ENCODE measurements around the gene STING1.

STING1 gene

DNA sequence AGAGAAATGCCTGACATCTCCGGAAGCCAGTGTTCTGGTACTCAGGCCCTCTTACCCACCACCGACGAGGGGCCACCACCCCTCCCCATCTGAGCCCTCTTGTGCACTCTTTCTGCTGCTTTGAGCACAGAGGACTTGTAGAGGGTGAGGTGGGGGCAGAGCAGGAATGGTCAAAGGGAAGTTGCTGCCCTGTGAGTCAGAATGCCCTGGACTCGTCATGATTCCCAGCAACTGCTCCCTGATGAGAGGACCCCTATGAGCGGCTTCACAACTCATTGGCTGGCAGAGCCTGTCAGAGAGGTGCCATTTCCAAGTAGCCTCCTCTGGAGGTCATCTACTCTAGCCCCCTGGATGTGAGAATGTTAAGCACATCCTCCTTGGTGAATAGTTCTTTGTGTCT is 20.9 kb downstream of the STING1 start:
- no peaks in the 10 kb centered on the region for H3K9me3 ChIP-seq
- H3K27ac ChIP-seq: no peak overlapping the region
- peaks cover 15% of the 10 kb centered on the region for H3K4me1 ChIP-seq
- H3K27me3 ChIP-seq: no peaks in the 10 kb centered on the region
- TF ChIP-seq Cebpa-rat (IDR thresholded peaks at IDR 0.05): no peak
- H3K4me3 ChIP-seq: no peak overlapping the region
- no peak overlapping the region for H3K9ac ChIP-seq
- H3K36me3 ChIP-seq: no peaks in the 10 kb centered on the region
- no peak overlapping the region for H3K4me2 ChIP-seq
- no peaks in the 10 kb centered on the region for H4K20me1 ChIP-seq

DNA sequence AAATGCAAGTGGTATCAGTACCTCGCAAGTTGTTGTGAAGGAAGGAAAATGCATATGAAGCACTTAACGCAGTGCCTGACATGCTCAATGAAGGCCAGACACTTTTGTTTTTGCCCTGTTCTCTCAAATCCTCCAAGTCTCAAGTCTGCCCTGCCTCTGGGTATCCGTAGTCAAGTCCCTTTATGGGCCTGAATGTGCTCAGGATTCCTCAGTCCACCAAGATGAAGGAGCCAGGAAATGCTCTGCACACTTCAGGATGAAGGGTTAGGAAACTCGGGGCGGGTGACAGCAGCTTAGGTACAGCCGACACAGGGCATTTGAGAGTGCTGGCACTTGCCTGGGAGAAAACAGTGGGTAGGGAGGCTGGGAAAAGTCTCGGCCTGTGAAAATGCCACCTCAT is 21.4 kb downstream of the STING1 start:
- Histone ChIP-seq H4K20me1 (no peaks in the 10 kb centered on the region), H3K36me3 (no peaks in the 10 kb centered on the region), H3K27ac (no peak overlapping the region), H3K4me1 (peaks cover 15% of the 10 kb centered on the region), H3K9ac (no peak overlapping the region), H3K4me3 (no peak overlapping the region), H3K27me3 (no peaks in the 10 kb centered on the region), H3K9me3 (no peaks in the 10 kb centered on the region), H3K4me2 (no peak overlapping the region)
- TF ChIP-seq Cebpa-rat (IDR thresholded peaks at IDR 0.05): no peak

DNA sequence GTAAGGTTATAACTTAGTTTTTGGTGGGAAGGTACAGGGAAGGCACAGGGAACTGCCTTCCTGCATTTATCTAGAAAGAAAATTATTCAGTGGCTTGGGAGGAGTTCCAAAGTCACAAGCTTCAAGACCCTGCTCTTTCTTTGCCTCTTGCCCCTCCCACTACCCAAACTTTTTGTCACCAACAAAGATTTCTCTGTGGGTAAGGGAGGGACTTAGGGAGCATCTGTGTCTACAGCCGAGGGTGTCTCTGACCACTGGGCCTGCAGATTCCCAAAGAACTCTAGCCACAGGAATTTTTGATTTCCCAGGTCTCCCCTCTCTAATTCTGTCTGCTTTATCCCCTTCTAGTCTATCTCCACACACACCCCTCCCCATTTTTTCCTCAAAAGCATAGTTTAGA is 22.1 kb downstream of the STING1 start:
- H4K20me1 ChIP-seq: no peaks in the 10 kb centered on the region
- H3K4me2 ChIP-seq: no peak overlapping the region
- H3K9ac ChIP-seq: no peak overlapping the region
- H3K4me3 ChIP-seq: no peak overlapping the region
- no peaks in the 10 kb centered on the region for H3K9me3 ChIP-seq
- H3K27me3 ChIP-seq: no peaks in the 10 kb centered on the region
- no peaks in the 10 kb centered on the region for H3K36me3 ChIP-seq
- H3K4me1 ChIP-seq: peaks cover 15% of the 10 kb centered on the region
- TF ChIP-seq Cebpa-rat (IDR thresholded peaks at IDR 0.05): no peak
- no peak overlapping the region for H3K27ac ChIP-seq

DNA sequence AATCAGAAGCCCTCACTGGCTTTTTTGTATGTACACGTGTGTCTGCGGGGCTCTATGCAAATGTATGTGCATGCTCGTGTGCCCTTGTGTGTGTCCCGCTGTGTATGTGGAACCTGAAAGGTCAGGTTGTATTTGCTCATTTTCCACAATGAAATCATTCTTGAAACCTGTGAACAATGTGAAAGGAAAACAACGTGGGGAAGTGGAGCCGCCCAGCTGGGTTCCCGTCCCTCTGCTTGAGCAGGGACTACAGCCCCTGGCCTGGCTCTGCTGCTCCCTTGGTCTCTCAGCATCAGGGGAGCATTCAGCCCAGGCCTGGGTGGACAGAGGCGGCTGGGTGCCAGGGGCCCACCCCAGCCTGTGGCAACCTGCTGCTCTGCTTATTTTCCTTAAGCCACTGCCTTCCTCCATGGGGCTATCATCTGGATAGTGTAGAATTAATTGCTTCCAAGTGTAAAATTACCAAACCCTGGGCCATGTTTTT is 23.1 kb downstream of the STING1 start:
- Histone ChIP-seq H3K4me1 (peaks cover 18% of the 10 kb centered on the region), H4K20me1 (no peaks in the 10 kb centered on the region), H3K9ac (no peak overlapping the region), H3K36me3 (no peaks in the 10 kb centered on the region), H3K4me2 (peak overlapping the region; percentile 43; the same call in 1 of the 2 replicates), H3K4me3 (no peak overlapping the region), H3K27ac (0 out of 2 replicates have a peak overlapping the region, but pooled peaks have one; percentile 5), H3K9me3 (no peaks in the 10 kb centered on the region), H3K27me3 (no peaks in the 10 kb centered on the region)
- no peak for TF ChIP-seq Cebpa-rat (IDR thresholded peaks at IDR 0.05)

DNA sequence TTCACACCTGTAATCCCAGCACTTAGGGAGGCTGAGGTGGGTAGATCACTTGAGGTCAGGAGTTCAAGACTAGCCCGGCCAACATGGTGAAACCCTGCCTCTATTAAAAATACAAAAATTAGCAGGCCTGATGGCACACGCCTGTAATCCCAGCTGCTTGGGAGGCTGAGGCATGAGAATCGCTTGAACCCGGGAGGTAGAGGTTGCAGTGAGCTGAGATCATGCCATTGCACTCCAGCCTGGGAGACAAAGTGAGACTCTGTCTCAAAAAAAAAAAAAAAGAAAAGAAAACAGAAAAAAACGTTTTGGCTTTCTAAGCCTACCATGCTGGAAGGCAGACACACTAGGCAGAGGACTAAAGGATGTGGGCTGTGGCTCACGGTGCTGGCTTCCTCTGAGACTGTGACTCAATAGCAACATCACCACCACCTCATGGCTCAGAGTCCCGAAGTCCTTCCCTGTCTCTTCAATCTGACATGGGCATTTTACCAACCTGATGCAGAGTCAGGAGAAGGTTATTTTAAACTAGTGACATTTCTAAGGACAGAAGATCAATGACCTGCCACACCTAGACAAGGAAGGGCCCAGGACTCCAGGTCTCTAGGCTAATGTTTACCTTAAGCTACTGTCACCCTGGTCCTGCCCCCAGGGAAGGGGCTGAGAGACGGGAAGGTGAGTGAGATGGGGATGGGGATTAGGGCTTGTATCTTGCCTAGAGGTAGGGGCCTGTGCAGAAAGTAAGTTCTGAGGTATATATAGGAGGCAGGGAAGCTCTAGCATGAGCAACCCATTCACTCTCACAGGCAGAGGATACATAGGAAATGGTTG is 23.8 kb downstream of the STING1 start:
- peak overlapping the region; percentile 43 for H3K4me2 ChIP-seq
- H3K4me1 ChIP-seq: peaks cover 25% of the 10 kb centered on the region
- no peaks in the 10 kb centered on the region for H3K9me3 ChIP-seq
- no peak for TF ChIP-seq Cebpa-rat (IDR thresholded peaks at IDR 0.05)
- H3K36me3 ChIP-seq: no peaks in the 10 kb centered on the region
- no peaks in the 10 kb centered on the region for H3K27me3 ChIP-seq
- no peaks in the 10 kb centered on the region for H4K20me1 ChIP-seq
- no peak overlapping the region for H3K9ac ChIP-seq
- H3K4me3 ChIP-seq: no peak overlapping the region
- H3K27ac ChIP-seq: no peak overlapping the region

DNA sequence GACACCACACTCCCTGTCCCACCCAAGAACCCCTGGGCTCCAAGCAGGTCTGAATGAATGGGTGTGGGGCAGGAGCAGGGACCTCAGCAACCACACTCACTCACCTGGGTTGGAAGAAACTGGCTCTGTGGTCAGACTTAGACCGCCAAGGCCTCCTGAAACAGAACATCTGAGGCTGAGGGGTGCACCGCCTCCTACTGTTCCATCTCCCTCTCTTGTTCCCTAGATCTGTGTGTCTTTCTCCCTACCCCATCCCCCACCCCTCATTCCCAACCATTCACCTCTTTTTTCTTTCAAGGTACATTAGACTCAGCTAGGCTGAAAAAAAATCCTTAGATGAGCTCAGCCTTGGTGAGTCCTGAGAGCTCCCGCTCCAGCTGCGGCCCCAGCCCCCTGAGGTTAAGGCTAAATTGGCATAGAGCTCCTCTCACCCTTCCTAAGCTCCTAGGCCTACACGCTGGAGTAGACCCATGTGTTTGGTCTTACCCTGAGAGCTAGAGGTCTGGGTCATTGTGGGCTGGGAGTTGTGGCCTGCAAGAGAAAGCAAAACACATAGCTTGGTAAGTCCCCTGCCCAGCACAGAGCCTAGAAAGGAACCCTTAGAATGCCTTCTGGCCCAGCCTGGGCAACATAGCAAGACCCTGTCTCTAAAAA is 24.8 kb downstream of the STING1 start:
- Histone ChIP-seq H3K4me3 (no peak overlapping the region), H3K9me3 (no peaks in the 10 kb centered on the region), H3K27ac (no peak overlapping the region), H3K9ac (no peak overlapping the region), H4K20me1 (no peaks in the 10 kb centered on the region), H3K36me3 (no peaks in the 10 kb centered on the region), H3K4me1 (peaks cover 27% of the 10 kb centered on the region), H3K27me3 (no peaks in the 10 kb centered on the region), H3K4me2 (no peak overlapping the region)
- no peak for TF ChIP-seq Cebpa-rat (IDR thresholded peaks at IDR 0.05)

DNA sequence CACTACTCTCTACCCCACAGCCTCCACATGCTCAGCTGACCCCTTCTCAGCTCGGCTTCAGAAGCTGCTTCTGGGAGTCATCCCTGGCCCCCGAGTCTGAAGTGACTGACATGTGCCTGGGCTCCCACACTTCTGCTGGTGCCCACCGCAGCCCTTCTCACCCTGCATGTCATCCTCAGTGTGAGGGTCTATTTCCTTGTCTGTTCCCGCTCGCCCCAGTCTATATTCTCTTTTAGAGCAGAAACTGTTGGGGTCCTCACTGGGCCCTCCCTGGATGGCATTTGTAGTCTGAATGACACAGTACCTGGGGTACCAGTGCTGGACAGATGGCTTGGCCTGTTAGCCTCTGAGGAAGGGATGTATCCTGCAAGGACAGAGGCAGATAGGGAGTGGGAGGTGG is 25.3 kb downstream of the STING1 start:
- H3K4me1 ChIP-seq: peaks cover 27% of the 10 kb centered on the region
- H3K4me3 ChIP-seq: no peak overlapping the region
- no peaks in the 10 kb centered on the region for H3K27me3 ChIP-seq
- H3K9ac ChIP-seq: no peak overlapping the region
- TF ChIP-seq Cebpa-rat (IDR thresholded peaks at IDR 0.05): no peak
- H3K36me3 ChIP-seq: no peaks in the 10 kb centered on the region
- no peaks in the 10 kb centered on the region for H3K9me3 ChIP-seq
- no peak overlapping the region for H3K27ac ChIP-seq
- no peak overlapping the region for H3K4me2 ChIP-seq
- no peaks in the 10 kb centered on the region for H4K20me1 ChIP-seq

DNA sequence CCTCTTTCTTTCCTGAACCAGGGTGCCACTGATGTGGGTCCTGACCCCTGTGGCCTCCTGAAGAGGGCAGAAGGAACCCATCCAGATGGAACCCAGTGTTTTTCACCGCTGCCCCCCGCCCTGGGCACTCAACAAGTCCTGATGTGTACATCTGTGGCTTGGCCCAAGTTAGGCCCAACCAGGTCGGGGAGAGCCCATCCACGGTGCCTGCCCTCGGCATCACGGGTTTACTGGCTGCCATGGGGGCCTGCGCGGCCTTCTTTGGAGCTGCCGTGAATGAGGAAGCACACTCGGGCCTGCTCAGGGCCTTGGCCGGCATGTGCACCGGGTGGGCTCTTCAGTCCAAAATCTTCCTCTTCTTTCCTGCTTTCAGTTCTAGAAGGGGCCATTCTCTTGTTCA is 25.8 kb downstream of the STING1 start:
- Histone ChIP-seq H3K27me3 (no peaks in the 10 kb centered on the region), H3K9ac (no peak overlapping the region), H3K9me3 (no peaks in the 10 kb centered on the region), H3K36me3 (no peaks in the 10 kb centered on the region), H3K4me1 (peaks cover 27% of the 10 kb centered on the region), H3K4me2 (no peak overlapping the region), H4K20me1 (no peaks in the 10 kb centered on the region), H3K27ac (no peak overlapping the region), H3K4me3 (no peak overlapping the region)
- no peak for TF ChIP-seq Cebpa-rat (IDR thresholded peaks at IDR 0.05)

DNA sequence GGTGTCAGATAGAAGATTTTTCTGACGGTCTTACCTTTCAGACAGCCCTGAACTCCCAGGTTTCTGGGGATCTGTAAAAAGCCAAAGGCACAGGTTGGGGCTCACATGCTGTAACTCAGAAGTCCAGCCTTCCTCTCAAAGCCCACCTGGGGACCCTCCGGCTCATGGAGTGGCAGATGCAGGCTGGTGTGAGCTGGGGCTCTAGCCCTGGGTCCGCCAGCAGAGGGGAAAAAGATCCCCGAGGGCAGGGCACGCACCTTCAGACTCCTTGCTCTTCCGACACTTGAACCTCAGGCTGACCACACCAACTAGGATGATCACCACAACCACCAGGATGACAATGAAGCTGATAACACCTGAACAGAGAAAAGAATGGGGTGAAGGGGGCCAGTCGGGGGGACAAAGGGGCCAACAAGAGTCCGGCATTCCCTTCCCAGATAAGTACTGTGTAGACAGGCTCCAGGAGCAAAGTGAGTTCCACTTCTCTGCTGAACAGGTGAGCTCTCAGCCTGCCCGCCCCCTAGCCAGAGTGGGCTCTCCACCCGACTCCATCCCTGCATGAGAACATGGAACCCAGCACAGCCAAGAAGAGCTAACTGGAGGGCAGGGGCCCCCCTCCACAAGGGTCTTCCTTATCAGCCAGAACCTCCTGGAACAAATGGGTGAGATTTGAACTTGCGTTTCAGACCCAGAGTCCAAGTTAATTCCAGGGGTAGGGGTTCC is 27.8 kb downstream of the STING1 start:
- Histone ChIP-seq H3K9ac (no peak overlapping the region), H3K36me3 (no peaks in the 10 kb centered on the region), H3K4me3 (no peak overlapping the region), H3K4me1 (peaks cover 27% of the 10 kb centered on the region), H3K9me3 (no peaks in the 10 kb centered on the region), H3K27me3 (no peaks in the 10 kb centered on the region), H3K27ac (no peak overlapping the region), H4K20me1 (no peaks in the 10 kb centered on the region), H3K4me2 (peak overlapping the region; percentile 43)
- no peak for TF ChIP-seq Cebpa-rat (IDR thresholded peaks at IDR 0.05)

Data from BLaER1 (cell line).